Suprapubic skin (tissue), 3 donors: Measurements from ENCODE around the gene SEMA6B.

Experiments used
- CTCF ChIP-seq, 2 donors: fragments of 200-600 bp in 1 of 2; fragments of 450-650 bp in 1 of 2; sonication (generic) in 1 of 2; IDR thresholded peaks; one replicate each; pipeline ENCODE4 v1.5.1; 2016 to 2019; ENCODE audit warnings: antibody characterized with exemption in 2 of 2, mild to moderate bottlenecking in 1 of 2, moderate library complexity in 1 of 2
- POLR2A ChIP-seq, 2 donors: fragments of 450-650 bp; IDR thresholded peaks; one replicate each; pipeline ENCODE4 v1.6.1; 2017; ENCODE audit warnings: antibody characterized with exemption in 2 of 2, mild to moderate bottlenecking in 2 of 2, moderate library complexity in 2 of 2

- no peak for TF ChIP-seq POLR2A (IDR thresholded peaks at IDR 0.05)
- TF ChIP-seq CTCF (IDR thresholded peaks at IDR 0.05) = no peak
Observed at GRCh38 chr19:4556597-4557127, 2.8 kb downstream of the SEMA6B start.
